IMR-90 (cell line): ENCODE data around the gene TBX22.

Experiments
- BHLHE40 ChIP-seq: fragments of 150-350 bp; IDR thresholded peaks from 2 replicates; pipeline ENCODE4 v1.6.1; 2016; ENCODE audit warnings: mild to moderate bottlenecking, low read depth, low read length
- CEBPB ChIP-seq: IDR thresholded peaks from 2 replicates; pipeline ENCODE4 v1.6.1; 2012; ENCODE audit warnings: low read depth, low read length, improper control_type of control experiment
- FOS ChIP-seq: fragments of 150-350 bp; IDR thresholded peaks from 2 replicates; pipeline ENCODE4 v1.6.1; 2016; ENCODE audit warnings: low read depth, low read length
- MAFK ChIP-seq: IDR thresholded peaks from 2 replicates; pipeline ENCODE4 v1.6.1; 2012; ENCODE audit warnings: low read depth, low read length, improper control_type of control experiment
- MXI1 ChIP-seq: IDR thresholded peaks from 2 replicates; pipeline ENCODE4 v1.6.1; 2012; ENCODE audit warnings: low read depth, mild to moderate bottlenecking, low read length, moderate library complexity, borderline replicate concordance
- NFE2L2 ChIP-seq: fragments of 150-350 bp; IDR thresholded peaks from 2 replicates; pipeline ENCODE4 v1.6.1; 2016; ENCODE audit warnings: low read depth, mild to moderate bottlenecking, low read length
- POLR2A ChIP-seq: IDR thresholded peaks from 2 replicates; pipeline ENCODE4 v1.6.1; 2012; ENCODE audit warnings: mild to moderate bottlenecking, low read depth, low read length
- RAD21 ChIP-seq: IDR thresholded peaks from 2 replicates; pipeline ENCODE4 v1.6.1; 2012; ENCODE audit warnings: low read length, improper control_type of control experiment
- RFX5 ChIP-seq: IDR thresholded peaks from 2 replicates; pipeline ENCODE4 v1.8.0; 2012; ENCODE audit warnings: low read depth, mild to moderate bottlenecking, low read length, moderate library complexity
- SMC3 ChIP-seq: fragments of 150-350 bp; IDR thresholded peaks from 2 replicates; pipeline ENCODE4 v1.6.1; 2016; ENCODE audit warnings: low read depth, mild to moderate bottlenecking, antibody characterized with exemption, low read length, moderate library complexity
- TF ChIP-seq, protein P1 (sequence below): conservative IDR thresholded peaks from 2 replicates; pipeline ENCODE4 v1.5.1; 2012; ENCODE audit warnings: mild to moderate bottlenecking, low read depth, low read length, improper control_type of control experiment
- TF ChIP-seq, protein P2 (sequence below): fragments of 150-350 bp; IDR thresholded peaks from 2 replicates; pipeline ENCODE4 v1.6.1; 2017; ENCODE audit warnings: mild to moderate bottlenecking, antibody characterized with exemption, low read length, low read depth
- TF ChIP-seq, protein P3 (sequence below): fragments of 150-350 bp; IDR thresholded peaks from 2 replicates; pipeline ENCODE4 v1.6.1; 2016; ENCODE audit warnings: low read depth, mild to moderate bottlenecking, low read length, moderate library complexity, borderline replicate concordance

DNA sequence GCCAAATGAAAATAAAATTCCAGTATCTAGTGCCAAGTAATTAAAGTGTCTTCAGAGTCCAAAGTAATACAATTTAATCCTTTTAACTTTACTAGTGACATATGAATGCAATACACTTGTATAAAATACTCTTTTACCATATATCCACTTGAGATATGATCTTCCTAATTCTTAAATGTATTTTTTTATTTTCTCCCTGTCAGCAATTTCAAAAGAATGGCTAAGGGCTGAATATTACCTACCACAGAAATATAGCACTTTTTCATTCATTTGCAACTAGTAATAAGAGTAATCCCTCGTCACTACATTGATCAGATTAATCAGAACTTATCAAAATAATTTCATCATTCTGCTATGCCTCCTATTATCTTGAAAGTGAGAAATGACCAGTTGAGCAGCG is 10.1 kb upstream of the TBX22 start:
- TF ChIP-seq, protein P1, sequence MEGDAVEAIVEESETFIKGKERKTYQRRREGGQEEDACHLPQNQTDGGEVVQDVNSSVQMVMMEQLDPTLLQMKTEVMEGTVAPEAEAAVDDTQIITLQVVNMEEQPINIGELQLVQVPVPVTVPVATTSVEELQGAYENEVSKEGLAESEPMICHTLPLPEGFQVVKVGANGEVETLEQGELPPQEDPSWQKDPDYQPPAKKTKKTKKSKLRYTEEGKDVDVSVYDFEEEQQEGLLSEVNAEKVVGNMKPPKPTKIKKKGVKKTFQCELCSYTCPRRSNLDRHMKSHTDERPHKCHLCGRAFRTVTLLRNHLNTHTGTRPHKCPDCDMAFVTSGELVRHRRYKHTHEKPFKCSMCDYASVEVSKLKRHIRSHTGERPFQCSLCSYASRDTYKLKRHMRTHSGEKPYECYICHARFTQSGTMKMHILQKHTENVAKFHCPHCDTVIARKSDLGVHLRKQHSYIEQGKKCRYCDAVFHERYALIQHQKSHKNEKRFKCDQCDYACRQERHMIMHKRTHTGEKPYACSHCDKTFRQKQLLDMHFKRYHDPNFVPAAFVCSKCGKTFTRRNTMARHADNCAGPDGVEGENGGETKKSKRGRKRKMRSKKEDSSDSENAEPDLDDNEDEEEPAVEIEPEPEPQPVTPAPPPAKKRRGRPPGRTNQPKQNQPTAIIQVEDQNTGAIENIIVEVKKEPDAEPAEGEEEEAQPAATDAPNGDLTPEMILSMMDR, result no peak
- TF ChIP-seq POLR2A, result no peak
- no peak for TF ChIP-seq FOS
- no peak for TF ChIP-seq NFE2L2
- TF ChIP-seq, protein P2, sequence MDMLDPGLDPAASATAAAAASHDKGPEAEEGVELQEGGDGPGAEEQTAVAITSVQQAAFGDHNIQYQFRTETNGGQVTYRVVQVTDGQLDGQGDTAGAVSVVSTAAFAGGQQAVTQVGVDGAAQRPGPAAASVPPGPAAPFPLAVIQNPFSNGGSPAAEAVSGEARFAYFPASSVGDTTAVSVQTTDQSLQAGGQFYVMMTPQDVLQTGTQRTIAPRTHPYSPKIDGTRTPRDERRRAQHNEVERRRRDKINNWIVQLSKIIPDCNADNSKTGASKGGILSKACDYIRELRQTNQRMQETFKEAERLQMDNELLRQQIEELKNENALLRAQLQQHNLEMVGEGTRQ, result no peak
- no peak for TF ChIP-seq BHLHE40
- no peak for TF ChIP-seq RAD21
- no peak for TF ChIP-seq SMC3
- no peak for TF ChIP-seq MXI1
- no peak for TF ChIP-seq RFX5
- peak; percentile 75 for TF ChIP-seq MAFK
- TF ChIP-seq, protein P3, sequence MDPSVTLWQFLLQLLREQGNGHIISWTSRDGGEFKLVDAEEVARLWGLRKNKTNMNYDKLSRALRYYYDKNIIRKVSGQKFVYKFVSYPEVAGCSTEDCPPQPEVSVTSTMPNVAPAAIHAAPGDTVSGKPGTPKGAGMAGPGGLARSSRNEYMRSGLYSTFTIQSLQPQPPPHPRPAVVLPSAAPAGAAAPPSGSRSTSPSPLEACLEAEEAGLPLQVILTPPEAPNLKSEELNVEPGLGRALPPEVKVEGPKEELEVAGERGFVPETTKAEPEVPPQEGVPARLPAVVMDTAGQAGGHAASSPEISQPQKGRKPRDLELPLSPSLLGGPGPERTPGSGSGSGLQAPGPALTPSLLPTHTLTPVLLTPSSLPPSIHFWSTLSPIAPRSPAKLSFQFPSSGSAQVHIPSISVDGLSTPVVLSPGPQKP, result no peak
- no peak for TF ChIP-seq CEBPB
